GM10248 (cell line): ENCODE results near the gene LSM14A.
A peak's percentile ranks its signal among the peaks of the same experiment; 100 is the strongest.
"Not testable (repeated sequence)": the region's sequence is repeated elsewhere in the genome, so short reads cannot be mapped to it uniquely, and the experiment has no call there.

ENCODE experiments used
- CTCF ChIA-PET: fragments of 300-600 bp; sonication (Branson Sonifier 250); formaldehyde crosslinking; extraction: SDS; loops from one replicate; lab custom pipeline; 2021; ENCODE audit warnings: antibody characterized with exemption; lab: Yijun Ruan, JAX
- POLR2A ChIA-PET: fragments of 350-650 bp; sonication (Branson Sonifier 250); formaldehyde crosslinking; extraction: SDS; loops from one replicate; lab custom pipeline; 2020; ENCODE audit warnings: antibody characterized with exemption; lab: Yijun Ruan, JAX
- DNase-seq: peaks from one replicate; pipeline ENCODE4 v3.0.0; 2012; ENCODE audit errors: extremely low spot score
- TF ChIP-seq, protein P1 (sequence below): IDR thresholded peaks from 2 replicates; pipeline ENCODE4 v1.5.1; 2012; ENCODE audit warnings: mild to moderate bottlenecking, low read depth; ENCODE audit errors: extremely low read depth, missing control alignments, control extremely low read depth

LSM14A gene

DNA sequence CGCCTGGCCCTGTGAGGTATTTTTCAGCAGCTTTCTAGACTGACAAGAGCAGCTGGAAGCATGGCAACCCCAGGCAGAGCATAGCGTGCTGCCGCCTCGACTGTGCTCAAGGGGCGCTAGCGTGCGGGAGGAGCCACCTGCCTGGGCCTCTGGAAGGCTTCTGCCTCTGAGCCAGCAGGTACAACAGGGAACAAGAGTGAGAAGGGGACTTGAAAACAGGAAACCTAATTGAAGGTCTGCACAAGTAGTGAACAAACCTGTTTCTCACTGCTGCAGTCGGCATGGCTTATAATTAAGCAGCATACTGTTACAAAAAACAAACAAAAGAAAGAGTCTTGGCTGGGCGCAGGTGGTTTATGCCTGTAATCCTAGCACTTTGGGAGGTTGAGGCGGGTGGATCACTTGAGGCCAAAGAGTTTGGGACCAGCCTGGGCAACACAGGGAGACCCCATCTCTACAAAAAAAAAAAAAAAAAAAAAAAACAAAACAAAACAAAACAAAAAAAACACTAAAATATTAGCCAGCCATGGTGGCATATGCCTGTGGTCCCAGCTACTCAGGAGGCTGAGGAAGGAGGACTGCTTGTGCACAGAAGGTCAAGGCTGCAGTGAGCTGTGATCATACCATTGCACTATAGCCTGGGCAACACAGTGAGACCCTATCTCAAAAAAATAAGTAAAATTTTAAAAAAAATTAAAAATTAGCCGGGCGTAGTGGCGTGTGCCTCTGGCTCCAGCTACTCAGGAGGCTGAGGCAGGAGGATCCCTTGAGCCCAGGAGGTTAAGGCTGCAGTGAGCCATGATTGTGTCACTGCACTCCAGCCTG lies 69.4 kb downstream of the LSM14A start:
- no peak for DNase-seq
- ChIA-PET POLR2A (interaction anchor here (0.7 kb wide), 1 partner anchor 82 kb away, joined by 6 read pairs; no protein-coding TSS in a partner anchor), CTCF (interaction anchor here (0.9 to 1.5 kb wide), 3 partner anchors 9 to 20 kb away, joined by 3 read pairs; no protein-coding TSS in a partner anchor)
- TF ChIP-seq, protein P1, sequence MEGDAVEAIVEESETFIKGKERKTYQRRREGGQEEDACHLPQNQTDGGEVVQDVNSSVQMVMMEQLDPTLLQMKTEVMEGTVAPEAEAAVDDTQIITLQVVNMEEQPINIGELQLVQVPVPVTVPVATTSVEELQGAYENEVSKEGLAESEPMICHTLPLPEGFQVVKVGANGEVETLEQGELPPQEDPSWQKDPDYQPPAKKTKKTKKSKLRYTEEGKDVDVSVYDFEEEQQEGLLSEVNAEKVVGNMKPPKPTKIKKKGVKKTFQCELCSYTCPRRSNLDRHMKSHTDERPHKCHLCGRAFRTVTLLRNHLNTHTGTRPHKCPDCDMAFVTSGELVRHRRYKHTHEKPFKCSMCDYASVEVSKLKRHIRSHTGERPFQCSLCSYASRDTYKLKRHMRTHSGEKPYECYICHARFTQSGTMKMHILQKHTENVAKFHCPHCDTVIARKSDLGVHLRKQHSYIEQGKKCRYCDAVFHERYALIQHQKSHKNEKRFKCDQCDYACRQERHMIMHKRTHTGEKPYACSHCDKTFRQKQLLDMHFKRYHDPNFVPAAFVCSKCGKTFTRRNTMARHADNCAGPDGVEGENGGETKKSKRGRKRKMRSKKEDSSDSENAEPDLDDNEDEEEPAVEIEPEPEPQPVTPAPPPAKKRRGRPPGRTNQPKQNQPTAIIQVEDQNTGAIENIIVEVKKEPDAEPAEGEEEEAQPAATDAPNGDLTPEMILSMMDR = peak; percentile 15

DNA sequence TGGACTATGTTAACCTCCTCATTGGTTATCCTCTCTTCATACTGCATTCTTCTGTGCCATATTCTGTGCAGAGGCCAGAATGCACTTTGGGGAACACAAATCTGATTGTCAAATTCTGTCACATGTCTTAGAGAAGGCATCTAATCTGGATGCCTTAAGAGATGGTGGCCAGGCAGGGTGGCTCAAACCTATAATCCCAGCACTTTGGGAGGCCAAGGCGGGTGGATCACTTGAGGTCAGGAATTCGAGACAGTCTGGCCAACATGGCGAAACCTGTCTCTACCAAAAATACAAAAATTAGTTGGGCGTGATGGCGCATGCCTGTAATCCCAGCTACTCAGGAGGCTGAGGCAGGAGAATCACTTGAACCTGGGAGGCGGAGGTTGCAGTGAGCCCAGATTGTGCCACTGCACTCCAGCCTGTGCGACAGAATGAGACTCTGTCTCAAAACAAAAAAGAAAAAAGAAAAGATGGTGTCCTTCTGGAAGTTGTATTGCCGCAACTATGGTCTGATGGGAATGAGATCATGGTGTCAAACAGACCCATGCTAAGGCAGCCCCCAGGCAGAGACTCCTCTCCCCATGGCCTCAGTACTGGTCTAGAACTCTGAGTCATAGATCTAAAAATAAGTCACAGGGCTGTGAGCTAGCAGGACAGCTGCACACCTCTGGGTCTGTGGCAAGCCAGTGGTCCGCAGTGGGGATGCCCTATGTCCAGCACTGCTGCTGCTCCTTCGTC lies 71.0 kb downstream of the LSM14A start:
- CTCF ChIA-PET, POLR2A ChIA-PET: not testable (repeated sequence)
- peak; percentile 61 for DNase-seq

DNA sequence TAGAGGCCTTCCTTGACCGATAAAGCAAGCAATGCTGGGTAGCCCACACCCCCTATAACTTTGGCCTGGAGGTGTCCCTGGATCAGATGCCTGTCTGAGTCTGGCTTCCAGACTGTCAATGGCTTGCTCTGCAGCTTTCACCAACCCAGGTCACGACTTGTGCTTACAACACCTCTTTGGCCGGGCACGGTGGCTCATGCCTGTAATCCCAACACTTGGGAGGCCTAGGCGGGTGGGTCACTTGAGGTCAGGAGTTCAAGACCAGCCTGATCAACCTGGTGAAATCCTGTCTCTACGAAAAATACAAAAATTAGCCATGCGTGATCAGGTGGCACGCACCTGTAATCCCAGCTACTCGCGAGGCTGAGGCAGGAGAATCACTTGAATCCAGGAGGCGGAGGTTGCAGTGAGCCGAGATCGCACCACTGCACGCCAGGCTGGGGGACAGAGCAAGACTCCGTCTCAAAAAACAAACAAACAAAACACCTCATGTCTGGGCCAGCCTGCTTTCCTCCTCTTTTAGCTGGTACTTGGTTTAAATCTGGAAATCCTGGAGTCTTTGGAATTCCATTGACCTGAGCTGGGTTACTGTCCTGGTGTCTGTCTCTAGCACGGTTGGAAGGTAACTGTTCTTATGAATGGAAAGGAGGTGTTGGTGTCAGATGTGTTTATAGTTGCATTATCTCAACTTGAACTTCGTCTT lies 71.7 kb downstream of the LSM14A start:
- ChIA-PET CTCF (interaction anchor here (1.0 to 1.4 kb wide), 2 partner anchors 22 to 25 kb away, joined by 3 read pairs; no protein-coding TSS in a partner anchor), POLR2A (interaction anchor here (0.6 kb wide), 1 partner anchor 29 kb away, joined by 3 read pairs; no protein-coding TSS in a partner anchor)
- DNase-seq = no peak
- TF ChIP-seq, protein P1 = no peak

DNA sequence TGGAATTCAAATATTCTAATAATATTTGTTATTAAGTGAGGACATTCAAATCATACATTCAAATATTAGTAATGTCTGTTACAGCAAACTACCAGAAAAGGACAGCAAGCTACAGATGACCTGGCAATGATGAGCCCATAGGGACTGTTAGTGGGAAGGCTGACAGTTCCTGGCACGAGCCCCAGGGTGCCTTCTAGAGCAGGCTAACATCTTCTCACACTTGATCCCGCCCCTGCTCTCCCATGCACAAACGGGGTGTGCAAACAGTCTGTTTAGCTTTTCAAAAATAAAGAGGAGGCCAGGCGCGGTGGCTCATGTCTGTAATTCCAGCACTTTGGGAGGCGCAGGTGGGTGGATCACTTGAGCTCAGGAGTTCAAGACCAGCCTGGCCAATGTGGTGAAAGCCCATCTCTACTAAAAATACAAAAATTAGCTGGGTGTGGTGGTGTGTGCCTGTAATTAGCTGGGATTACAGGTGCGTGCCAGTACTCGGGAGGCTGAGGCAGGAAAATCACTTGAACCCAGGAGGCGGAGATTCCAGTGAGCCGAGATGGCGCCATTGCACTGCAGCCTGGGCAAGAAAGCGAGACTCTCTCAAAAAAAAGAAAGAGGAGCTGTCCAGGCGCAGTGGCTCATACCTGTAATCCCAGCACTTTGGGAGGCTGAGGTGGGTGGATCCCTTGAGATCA lies 72.5 kb downstream of the LSM14A start:
- ChIA-PET POLR2A (interaction anchor here (0.6 kb wide), 1 partner anchor 30 kb away, joined by 3 read pairs; no protein-coding TSS in a partner anchor), CTCF (interaction anchor here (1.0 to 1.4 kb wide), 2 partner anchors 22 to 25 kb away, joined by 3 read pairs; no protein-coding TSS in a partner anchor)
- TF ChIP-seq, protein P1 = no peak
- DNase-seq = no peak

DNA sequence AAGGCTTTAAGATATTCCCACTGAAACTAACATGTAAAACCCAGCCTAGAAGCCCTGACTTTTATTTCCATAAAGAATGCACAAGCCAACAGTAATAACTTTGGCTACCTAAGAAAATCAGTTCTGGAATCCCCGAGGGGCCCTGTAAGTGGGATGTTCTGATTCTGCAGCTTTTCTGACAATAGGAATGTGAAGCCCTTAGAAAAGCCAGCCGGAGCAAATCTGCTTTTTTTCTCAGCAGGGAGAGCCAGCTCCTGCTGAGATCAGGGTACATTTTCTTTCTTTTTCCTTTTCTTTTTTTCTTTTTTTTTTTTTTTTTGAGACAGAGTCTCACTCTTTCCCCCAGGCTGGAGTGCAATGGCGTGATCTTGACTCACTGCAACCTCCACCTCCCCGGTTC lies 74.0 kb downstream of the LSM14A start:
- CTCF ChIA-PET = no interaction called here
- DNase-seq = no peak
- POLR2A ChIA-PET = no interaction called here
- TF ChIP-seq, protein P1 = no peak

DNA sequence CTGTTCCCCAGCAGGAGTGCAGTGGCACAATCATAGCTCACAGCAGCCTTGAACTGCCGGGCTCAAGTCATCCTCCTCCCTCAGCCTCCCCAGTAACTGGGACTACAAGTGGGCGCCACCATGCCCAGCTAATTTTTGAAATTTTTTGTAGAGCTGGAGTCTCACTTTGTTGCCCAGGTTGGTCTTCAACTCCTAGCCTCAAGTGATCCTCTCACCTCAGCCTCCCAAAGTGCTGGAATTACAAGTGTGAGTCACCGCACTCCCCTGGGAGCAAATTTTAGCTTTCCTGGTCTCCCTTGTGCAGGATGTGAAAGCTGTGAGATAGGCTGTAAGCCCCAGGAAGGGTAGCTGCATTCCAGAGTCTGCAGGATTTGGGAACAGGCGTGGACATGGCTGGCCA lies 76.6 kb downstream of the LSM14A start:
- no peak for DNase-seq
- POLR2A ChIA-PET = interaction anchor here (1.1 kb wide), 1 partner anchor 13 kb away, joined by 3 read pairs; no protein-coding TSS in a partner anchor
- TF ChIP-seq, protein P1 = no peak
- CTCF ChIA-PET = interaction anchor here (2.0 to 3.2 kb wide), 2 partner anchors 12 to 89 kb away, joined by 8 to 11 read pairs; no protein-coding TSS in a partner anchor

DNA sequence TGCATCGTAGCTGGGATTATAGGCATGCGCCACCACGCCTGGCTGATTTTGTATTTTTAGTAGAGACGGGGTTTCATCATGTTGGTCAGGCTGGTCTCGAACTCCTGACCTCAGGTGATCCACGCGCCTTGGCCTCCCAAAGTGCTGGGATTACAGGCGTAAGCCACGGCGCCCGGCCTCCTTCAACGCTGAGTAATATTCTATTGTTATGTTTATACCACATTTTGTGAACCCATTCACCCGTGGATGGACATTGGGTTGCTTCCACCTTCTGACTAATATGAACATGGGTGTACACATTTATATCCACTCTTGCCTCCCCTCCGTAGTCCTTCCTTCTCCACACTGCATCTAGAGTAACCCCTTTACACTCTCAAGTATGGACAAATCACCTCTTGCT lies 80.9 kb downstream of the LSM14A start:
- POLR2A ChIA-PET, DNase-seq: not testable (repeated sequence)
- CTCF ChIA-PET = interaction anchor here (1.1 kb wide), 1 partner anchor 31 kb away, joined by 3 read pairs; no protein-coding TSS in a partner anchor

DNA sequence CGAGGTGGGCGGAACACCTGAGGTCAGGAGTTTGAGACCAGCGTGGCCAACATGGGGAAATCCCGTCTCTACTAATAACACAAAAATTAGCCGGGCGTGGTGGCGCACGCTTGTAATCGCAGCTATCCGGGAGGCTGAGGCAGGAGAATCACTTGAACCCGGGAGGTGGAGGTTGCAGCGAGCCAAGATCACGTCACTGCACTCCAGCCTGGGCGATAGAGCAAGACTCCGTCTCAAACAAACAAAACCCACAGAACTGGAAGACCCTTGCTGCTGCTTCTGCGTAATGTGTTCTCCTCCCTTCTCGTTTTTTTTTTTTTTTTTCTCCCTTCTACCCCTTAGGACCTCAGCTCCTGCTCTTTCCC lies 81.4 kb downstream of the LSM14A start:
- POLR2A ChIA-PET, DNase-seq: not testable (repeated sequence)
- CTCF ChIA-PET = interaction anchor here (1.1 kb wide), 1 partner anchor 31 kb away, joined by 3 read pairs; no protein-coding TSS in a partner anchor
